Kidney glomerular epithelial cell (primary cell): ENCODE results near the gene RNF14.
A peak's percentile ranks its signal among the peaks of the same experiment; 100 is the strongest.
"Not testable (repeated sequence)": the region's sequence is repeated elsewhere in the genome, so short reads cannot be mapped to it uniquely, and the experiment has no call there.

Experiments used
- DNase-seq: peaks from one replicate; lab custom pipeline; 2025; lab: John Stamatoyannopoulos, UW

Gene RNF14

DNA sequence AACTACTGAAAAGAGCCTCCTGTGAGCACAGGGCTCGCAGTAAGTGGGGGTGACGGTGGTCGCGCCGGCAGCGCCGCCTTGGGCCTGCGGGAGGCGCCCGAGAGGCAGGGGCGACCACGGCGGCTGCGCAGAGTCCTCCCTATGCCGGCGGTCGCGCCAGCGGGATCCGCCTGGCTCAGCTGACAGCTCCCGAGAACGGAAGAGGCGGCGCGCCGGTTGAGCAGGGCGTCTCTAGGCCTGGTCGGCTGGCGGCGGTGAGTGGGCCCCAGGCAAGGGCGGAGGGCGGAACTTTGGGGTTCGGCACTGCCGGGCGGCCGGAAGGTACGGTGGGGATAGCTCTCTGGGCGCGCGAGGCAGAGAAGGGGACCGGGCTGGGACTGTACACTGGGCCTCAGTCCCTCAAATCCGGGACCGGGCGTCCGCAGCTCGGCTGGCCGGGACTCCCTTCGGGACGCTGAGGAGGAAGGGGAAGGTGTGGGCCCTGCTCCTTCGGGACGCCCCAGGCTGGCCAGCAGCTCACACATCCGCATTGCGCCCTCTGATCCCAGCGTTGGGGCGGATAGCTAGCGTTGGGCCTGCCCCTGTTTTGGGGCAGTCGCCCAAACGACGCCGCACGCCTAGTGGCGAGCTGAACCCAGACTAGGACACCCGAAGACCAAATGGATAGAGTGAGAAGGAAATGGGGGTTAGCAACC lies at the start of gene RNF14:
Gene RNF14, plus strand, starts transcription at position 192 of the 695 bp plus-strand sequence. CDS start 4,484 bp downstream, outside the sequence.
- peak; percentile 88 for DNase-seq

- no peak for DNase-seq
Measured at GRCh38 chr5:141919218-141920119, 49.4 kb upstream of the RNF14 start.

GRCh38 chr5:141920771-141921170 lies 48.1 kb upstream of the RNF14 start:
- no peak for DNase-seq

DNA sequence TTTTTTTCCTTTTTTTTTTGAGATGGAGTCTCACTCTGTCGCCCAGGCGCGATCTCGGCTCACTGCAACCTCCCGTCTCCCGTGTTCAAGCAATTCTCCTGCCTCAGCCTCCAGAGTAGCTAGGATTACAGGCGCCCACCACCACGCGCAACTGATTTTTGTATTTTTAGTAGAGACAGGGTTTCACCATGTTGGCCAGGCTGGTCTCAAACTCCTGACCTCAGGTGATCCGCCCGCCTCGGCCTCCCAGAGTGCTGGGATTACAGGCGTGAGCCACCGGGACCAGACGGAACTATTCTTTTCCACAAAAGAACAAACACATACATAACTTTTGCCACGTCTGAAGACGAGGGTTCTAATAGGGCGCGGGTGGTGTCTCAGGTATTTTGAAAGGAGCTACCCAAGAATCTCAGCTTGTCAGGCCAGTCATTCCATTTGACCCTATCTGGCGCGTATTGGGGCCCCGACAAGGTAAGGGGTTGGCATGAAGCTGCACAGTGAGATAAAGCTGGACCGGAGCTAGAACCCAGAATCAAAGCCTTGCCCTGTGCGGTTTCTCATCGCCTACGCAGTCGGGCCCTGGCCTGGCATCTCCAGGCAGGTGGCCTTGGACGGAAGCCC lies 46.0 kb upstream of the RNF14 start:
- DNase-seq = not testable (repeated sequence)

GRCh38 chr5:141923448-141924313 lies 45.2 kb upstream of the RNF14 start, which contains the start of gene DELE1:
DELE1 (plus strand) TSS chr5:141923871; CDS start chr5:141923942, 71 bp downstream.
- peak; percentile 94 for DNase-seq

DNA sequence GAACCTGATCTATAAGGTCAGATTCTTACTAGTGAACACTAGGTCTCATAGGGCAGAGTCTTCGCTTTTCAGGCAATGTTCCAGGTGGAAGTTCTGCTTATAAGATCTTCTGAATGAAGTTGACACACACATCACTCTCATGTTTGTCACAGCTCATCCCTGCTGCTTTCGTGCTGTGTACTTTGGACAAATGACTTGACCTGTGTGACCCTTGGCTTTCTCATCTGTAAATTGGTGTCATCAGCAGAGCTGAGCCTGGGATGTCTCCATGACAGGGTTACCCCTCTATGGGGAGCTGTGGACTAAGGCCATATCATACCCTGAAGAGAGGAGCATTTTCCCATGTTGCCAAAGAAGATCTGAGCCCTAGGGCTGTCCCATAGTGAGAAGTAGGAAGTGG lies 42.5 kb upstream of the RNF14 start:
- DNase-seq = no peak

GRCh38 chr5:141928051-141928450 lies 40.9 kb upstream of the RNF14 start:
- no peak for DNase-seq

DNA sequence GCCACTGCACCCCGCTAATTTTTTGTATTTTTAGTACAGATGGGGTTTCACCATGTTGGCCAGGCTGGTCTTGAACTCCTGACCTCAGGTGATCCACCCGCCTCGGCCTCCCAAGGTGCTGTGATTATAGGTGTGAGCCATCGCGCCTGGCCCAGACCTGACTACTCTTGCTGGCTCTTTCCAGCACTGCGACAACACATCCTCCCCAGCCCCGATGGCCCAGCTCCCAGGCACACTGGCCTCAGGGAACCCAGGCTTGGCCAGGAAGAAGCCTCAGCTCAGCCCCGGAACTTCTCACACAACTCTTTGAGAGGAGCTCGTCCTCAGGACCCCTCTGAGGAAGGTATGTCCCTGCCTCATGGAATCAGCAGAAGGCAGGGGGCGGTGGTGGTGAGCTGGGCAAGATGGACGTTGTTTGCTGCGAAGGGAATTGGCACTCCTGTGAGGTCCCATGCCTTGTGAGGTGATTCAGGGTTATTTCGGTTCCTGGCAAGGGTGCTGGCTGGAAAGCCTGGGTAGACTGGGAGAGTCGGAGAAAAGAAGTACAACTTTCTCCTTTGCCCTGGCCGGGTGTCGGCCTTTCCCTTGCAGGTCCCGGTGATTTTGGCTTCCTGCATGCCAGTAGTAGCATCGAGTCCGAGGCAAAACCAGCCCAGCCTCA lies 39.4 kb upstream of the RNF14 start:
- no peak for DNase-seq

- DNase-seq = no peak
Measured at GRCh38 chr5:141931694-141932093, 37.2 kb upstream of the RNF14 start.

DNA sequence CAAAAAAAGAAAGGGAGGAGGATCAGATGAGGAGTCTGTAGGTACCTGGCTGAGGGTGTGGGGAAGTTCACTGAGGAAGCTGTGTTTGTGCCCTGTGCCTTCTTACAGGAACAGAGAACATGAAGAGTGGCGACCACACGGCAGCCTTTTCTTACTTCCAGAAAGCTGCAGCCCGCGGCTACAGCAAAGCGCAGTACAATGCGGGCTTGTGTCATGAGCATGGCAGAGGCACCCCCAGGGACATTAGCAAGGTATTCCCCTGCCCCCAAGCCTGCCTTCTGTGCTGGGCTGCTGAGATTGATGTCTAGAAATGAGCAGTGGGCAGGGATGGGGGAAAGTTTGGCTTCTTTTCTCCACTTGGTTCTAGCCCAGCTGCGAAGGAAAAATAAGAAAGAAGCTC lies 35.8 kb upstream of the RNF14 start:
- DNase-seq = no peak

GRCh38 chr5:141934099-141934844 lies 34.6 kb upstream of the RNF14 start:
- no peak for DNase-seq

DNA sequence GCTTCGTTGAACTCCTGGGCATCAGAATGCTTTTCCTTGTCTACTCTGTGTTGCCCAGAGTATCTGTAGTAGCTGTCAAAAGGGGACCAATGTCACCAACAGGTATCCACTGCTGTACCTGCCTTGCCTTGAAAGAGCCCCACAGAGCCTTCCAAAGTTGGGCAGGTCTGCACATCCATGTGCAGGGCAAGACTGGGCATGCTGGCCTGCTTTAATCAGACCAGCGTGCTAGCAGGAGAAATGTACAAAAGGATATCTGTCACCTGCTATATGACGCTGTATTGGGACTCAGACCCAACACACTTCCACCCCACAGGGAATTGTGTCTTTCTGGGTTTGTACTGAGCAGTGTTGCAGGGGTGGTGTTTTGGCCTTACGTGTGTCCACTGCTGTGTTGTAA lies 33.4 kb upstream of the RNF14 start:
- DNase-seq = no peak

DNA sequence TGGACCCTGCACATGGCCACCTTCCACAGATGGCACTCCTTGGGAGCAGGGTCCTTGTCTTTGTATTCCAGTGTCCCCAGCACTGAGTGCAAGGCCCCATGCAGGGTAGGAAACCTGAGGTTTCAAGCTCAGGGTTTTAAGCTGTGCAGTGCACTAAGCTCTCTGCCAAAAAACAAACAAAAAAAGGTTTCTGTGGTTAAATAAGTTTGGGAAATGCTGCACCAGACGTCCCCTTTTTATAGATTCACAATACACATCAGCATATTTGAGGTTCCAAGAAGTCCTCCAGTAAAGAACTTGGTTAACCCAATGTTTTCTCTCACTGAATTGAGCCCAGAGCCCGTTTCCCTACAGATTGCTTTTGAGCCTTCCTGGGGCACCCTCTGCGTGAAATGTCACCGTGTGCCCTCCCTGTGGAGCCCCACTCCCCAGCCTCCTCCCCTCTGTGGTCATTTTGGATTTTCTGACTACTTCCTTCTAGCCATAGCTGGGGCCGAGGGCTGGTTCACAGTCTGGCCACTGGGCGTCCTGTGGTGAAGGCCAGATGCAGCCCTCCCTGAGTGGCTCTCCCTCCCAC lies 28.1 kb upstream of the RNF14 start:
- DNase-seq = no peak

GRCh38 chr5:141941307-141941706 lies 27.6 kb upstream of the RNF14 start:
- no peak for DNase-seq

- no peak for DNase-seq
Measured at GRCh38 chr5:141941779-141942178, 27.1 kb upstream of the RNF14 start.

- no peak for DNase-seq
Measured at GRCh38 chr5:141942185-141942857, 26.6 kb upstream of the RNF14 start.

GRCh38 chr5:141944076-141944475 lies 24.8 kb upstream of the RNF14 start:
- no peak for DNase-seq

DNA sequence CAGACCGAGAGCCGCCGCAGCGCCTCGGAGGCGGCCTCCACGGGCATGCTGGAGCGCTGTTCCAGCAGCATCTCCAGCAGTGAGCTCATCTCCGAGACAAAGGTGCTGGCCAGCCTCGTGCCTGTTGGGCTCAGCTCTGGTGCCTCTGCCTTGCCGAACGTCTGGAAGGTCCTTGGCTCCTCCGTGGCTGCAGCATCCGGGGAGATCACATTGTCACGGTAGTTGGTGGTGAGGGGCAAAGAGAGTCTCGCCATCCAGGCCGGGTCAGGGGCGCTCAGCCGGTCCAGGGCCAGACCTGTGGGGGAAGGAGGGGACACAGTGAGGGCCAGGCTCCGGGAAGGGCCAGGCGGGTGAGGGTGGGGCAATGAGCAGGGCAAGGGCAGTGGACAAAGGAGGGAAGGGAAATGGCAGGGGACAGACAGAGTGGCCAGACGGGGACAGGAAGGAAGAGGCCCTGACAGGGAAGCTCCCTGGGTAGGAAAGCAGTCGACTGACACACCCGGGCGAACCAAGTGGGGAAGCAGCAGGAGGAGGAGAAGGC lies 23.3 kb upstream of the RNF14 start:
- DNase-seq = no peak

DNA sequence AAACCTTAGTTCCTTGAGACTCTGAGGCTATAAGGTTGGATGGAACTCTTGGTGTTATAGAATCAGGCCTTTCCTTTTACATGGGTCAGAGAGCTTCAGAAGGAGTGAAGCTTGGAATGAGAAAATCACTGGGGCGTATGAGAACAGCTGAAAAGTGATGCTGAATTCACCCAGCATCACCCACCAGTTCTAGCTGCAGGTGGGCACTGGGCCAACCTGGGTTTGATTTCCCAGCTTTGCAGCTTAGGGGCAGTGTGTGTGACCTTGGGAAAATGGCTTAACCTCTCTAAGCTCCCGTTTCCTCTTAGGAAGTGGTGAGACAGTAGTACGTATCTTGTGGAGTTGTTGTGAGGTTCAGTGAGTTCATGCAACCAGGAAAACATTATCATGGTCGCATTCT lies 21.6 kb upstream of the RNF14 start:
- no peak for DNase-seq
